Progenitor cell of endocrine pancreas (in vitro differentiated cells): ENCODE measurements around the gene MTHFD2L. TPM values are rescaled to one million over a fixed set of nuclear protein-coding genes. Genes with fewer than 3 reads are reported as not detected.

Experiments
- DNase-seq: peaks from one replicate; pipeline ENCODE4 v3.0.0; 2021; ENCODE audit warnings: low spot score; ENCODE audit not compliant: unreplicated experiment
- H3K27ac Mint-ChIP-seq: 2 replicates; pipeline ENCODE4 v1.8.0; 2021; ENCODE audit warnings: mild to moderate bottlenecking, moderate library complexity, mixed read lengths
- H3K27me3 Mint-ChIP-seq: 2 replicates; pipeline ENCODE4 v1.8.0; 2021; ENCODE audit warnings: mixed read lengths
- H3K36me3 Mint-ChIP-seq: 2 replicates; pipeline ENCODE4 v1.8.0; 2022; ENCODE audit warnings: mixed read lengths; ENCODE audit not compliant: insufficient read depth
- H3K4me1 Mint-ChIP-seq: 2 replicates; pipeline ENCODE4 v1.8.0; 2021; ENCODE audit warnings: low read depth, mixed read lengths
- H3K4me3 Mint-ChIP-seq: 2 replicates; pipeline ENCODE4 v1.8.0; 2021; ENCODE audit warnings: low read depth, mild to moderate bottlenecking, moderate library complexity, mixed read lengths
- H3K9me3 Mint-ChIP-seq: 2 replicates; pipeline ENCODE4 v1.8.0; 2021; ENCODE audit warnings: low read depth, mixed read lengths
- total RNA-seq: library from RNA; stranded (reverse); gene quantifications from 2 replicates; pipeline ENCODE4 v1.2.1, GENCODE V29; 2021
- TF ChIP-seq, protein P1 (sequence below): fragments of 200-600 bp; sonication (generic); IDR thresholded peaks from one replicate; pipeline ENCODE4 v1.5.0; 2021; ENCODE audit warnings: antibody characterized with exemption, mild to moderate bottlenecking; ENCODE audit not compliant: unreplicated experiment

The MTHFD2L gene
- total RNA-seq, 1 donor from 2014 or later: 23.3 TPM

DNA sequence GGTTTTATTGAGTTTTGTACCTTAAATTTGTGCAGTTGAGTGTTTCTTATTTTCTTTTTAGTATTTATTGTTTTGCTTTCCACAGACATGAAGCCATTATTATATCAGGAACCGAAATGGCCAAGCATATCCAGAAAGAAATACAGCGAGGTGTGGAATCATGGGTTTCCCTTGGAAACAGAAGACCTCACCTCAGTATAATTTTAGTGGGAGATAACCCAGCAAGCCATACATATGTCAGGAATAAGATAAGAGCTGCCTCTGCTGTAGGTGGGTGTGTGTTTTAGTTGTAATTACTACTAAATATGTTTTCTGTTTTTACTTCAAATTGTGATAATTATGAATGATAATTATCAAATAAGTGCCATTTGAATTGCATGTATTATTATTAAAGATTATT lies 16.5 kb downstream of the MTHFD2L start:
- no peak overlapping the region for H3K27ac Mint-ChIP-seq
- H3K9me3 Mint-ChIP-seq: no peaks in the 10 kb centered on the region
- H3K4me1 Mint-ChIP-seq: no peaks in the 10 kb centered on the region
- TF ChIP-seq, protein P1, sequence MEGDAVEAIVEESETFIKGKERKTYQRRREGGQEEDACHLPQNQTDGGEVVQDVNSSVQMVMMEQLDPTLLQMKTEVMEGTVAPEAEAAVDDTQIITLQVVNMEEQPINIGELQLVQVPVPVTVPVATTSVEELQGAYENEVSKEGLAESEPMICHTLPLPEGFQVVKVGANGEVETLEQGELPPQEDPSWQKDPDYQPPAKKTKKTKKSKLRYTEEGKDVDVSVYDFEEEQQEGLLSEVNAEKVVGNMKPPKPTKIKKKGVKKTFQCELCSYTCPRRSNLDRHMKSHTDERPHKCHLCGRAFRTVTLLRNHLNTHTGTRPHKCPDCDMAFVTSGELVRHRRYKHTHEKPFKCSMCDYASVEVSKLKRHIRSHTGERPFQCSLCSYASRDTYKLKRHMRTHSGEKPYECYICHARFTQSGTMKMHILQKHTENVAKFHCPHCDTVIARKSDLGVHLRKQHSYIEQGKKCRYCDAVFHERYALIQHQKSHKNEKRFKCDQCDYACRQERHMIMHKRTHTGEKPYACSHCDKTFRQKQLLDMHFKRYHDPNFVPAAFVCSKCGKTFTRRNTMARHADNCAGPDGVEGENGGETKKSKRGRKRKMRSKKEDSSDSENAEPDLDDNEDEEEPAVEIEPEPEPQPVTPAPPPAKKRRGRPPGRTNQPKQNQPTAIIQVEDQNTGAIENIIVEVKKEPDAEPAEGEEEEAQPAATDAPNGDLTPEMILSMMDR: no peak
- H3K27me3 Mint-ChIP-seq: no peaks in the 10 kb centered on the region
- no peak for DNase-seq
- peaks cover 1% of the 10 kb centered on the region for H3K36me3 Mint-ChIP-seq
- no peak overlapping the region for H3K4me3 Mint-ChIP-seq

DNA sequence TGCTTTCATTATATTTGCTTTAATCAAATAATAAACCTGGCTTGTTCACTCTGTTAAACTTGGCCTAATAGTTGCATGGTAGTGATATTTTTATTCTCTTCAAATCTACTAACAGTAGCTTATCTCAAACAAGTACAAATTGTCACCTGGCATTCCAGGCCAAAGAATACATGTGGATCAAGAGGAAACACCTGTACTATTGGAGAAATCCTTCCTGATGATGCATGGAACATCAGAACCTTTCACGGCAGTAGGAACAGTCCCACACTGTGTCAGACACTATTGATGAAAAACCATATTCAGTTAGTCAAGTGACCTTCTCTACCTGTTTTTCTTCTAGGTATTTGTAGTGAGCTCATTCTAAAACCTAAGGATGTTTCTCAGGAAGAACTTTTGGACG lies 17.0 kb downstream of the MTHFD2L start:
- Mint-ChIP-seq H3K36me3 (peaks cover 1% of the 10 kb centered on the region), H3K9me3 (no peaks in the 10 kb centered on the region), H3K4me3 (no peak overlapping the region), H3K4me1 (no peaks in the 10 kb centered on the region), H3K27me3 (no peaks in the 10 kb centered on the region), H3K27ac (no peak overlapping the region)
- DNase-seq: no peak
- TF ChIP-seq, protein P1: no peak

DNA sequence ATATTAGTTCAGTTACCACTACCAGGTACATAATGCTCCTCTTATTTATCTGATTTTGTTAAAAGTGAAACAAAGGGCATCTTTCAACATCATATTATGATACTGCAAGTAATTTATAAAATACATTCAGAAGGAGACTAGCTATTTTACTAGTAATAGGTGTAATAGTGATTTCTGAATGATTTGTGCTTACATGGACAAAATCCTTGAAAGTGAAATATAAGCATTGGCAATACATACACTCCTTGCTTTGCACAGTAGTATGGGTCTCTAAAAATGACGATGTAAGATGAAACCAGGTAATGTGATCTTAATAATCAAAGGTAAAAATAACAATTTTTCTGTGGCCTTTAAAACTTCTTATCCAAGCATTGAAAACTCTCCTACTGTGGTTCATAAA lies 17.5 kb downstream of the MTHFD2L start:
- Mint-ChIP-seq H3K27ac (no peak overlapping the region), H3K27me3 (no peaks in the 10 kb centered on the region), H3K9me3 (no peaks in the 10 kb centered on the region), H3K4me1 (no peaks in the 10 kb centered on the region), H3K4me3 (no peak overlapping the region), H3K36me3 (peaks cover 1% of the 10 kb centered on the region)
- TF ChIP-seq, protein P1: no peak
- no peak for DNase-seq

DNA sequence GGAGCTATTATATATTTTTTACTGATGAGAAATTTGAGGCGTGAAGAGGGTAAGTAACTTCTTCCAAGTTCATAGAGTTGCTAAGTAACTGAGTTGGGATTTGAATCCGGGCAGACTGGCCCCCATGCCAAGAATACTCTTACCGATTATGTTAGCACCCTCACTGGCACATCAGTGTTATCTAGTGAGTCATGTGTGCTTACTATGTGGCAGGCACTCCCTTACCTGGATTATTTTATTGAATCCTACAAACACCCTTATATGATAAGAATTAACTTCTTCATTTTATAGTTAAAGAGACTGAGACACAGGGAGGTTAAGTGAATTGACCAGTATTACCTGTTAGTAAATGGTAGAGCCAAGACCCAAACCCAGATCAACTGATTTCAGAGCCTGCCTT lies 20.9 kb downstream of the MTHFD2L start:
- no peaks in the 10 kb centered on the region for H3K9me3 Mint-ChIP-seq
- H3K36me3 Mint-ChIP-seq: peaks cover 1% of the 10 kb centered on the region
- H3K27me3 Mint-ChIP-seq: no peaks in the 10 kb centered on the region
- TF ChIP-seq, protein P1: no peak
- H3K4me3 Mint-ChIP-seq: no peak overlapping the region
- DNase-seq: no peak
- H3K27ac Mint-ChIP-seq: no peak overlapping the region
- no peaks in the 10 kb centered on the region for H3K4me1 Mint-ChIP-seq

DNA sequence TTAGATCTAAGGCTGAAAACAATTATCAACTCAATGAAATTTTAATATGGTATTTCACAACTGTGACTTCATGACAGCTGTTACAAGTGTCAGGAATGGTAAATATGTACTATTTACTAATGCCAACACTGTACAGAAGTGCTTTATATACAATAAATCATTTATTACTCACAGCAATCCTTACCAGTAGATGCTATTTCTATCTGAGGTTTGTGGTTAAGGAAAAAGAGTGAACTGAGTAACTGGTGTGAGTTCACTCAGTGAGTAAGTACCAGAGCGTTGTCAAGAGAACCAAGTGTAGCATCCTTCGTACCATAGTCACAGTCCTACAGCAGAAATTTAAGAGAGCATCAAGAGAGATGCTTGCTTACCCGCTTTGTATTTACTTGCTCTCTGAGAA lies 23.3 kb downstream of the MTHFD2L start:
- H3K4me1 Mint-ChIP-seq: no peaks in the 10 kb centered on the region
- no peak overlapping the region for H3K4me3 Mint-ChIP-seq
- TF ChIP-seq, protein P1: no peak
- H3K27me3 Mint-ChIP-seq: no peaks in the 10 kb centered on the region
- no peak overlapping the region for H3K27ac Mint-ChIP-seq
- no peaks in the 10 kb centered on the region for H3K9me3 Mint-ChIP-seq
- DNase-seq: no peak
- peaks cover 1% of the 10 kb centered on the region for H3K36me3 Mint-ChIP-seq
